Loucy (cell line): Measurements from ENCODE around the gene ASCC1.

Source experiments
- EZH2phosphoT487 ChIP-seq: fragments of 200-600 bp; IDR thresholded peaks from 2 replicates; pipeline ENCODE4 v1.6.1; 2018; ENCODE audit warnings: antibody characterized with exemption, mild to moderate bottlenecking, moderate library complexity, borderline replicate concordance
- TF ChIP-seq, protein P1 (sequence below): fragments of 200-600 bp; sonication (generic); conservative IDR thresholded peaks from 2 replicates; pipeline ENCODE4 v1.5.1; 2014; ENCODE audit warnings: mild to moderate bottlenecking, antibody characterized with exemption, low read length

- TF ChIP-seq, protein P1, sequence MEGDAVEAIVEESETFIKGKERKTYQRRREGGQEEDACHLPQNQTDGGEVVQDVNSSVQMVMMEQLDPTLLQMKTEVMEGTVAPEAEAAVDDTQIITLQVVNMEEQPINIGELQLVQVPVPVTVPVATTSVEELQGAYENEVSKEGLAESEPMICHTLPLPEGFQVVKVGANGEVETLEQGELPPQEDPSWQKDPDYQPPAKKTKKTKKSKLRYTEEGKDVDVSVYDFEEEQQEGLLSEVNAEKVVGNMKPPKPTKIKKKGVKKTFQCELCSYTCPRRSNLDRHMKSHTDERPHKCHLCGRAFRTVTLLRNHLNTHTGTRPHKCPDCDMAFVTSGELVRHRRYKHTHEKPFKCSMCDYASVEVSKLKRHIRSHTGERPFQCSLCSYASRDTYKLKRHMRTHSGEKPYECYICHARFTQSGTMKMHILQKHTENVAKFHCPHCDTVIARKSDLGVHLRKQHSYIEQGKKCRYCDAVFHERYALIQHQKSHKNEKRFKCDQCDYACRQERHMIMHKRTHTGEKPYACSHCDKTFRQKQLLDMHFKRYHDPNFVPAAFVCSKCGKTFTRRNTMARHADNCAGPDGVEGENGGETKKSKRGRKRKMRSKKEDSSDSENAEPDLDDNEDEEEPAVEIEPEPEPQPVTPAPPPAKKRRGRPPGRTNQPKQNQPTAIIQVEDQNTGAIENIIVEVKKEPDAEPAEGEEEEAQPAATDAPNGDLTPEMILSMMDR: no peak
- TF ChIP-seq EZH2phosphoT487: no peak
Observed at GRCh38 chr10:72170733-72171132, 45.3 kb downstream of the ASCC1 start.
